Loucy (cell line): Measurements from ENCODE around the gene AP5B1.

Experiments used
- EZH2phosphoT487 ChIP-seq: fragments of 200-600 bp; IDR thresholded peaks from 2 replicates; pipeline ENCODE4 v1.6.1; 2018; ENCODE audit warnings: antibody characterized with exemption, mild to moderate bottlenecking, moderate library complexity, borderline replicate concordance
- TF ChIP-seq, protein P1 (sequence below): fragments of 200-600 bp; sonication (generic); conservative IDR thresholded peaks from 2 replicates; pipeline ENCODE4 v1.5.1; 2014; ENCODE audit warnings: mild to moderate bottlenecking, antibody characterized with exemption, low read length

DNA sequence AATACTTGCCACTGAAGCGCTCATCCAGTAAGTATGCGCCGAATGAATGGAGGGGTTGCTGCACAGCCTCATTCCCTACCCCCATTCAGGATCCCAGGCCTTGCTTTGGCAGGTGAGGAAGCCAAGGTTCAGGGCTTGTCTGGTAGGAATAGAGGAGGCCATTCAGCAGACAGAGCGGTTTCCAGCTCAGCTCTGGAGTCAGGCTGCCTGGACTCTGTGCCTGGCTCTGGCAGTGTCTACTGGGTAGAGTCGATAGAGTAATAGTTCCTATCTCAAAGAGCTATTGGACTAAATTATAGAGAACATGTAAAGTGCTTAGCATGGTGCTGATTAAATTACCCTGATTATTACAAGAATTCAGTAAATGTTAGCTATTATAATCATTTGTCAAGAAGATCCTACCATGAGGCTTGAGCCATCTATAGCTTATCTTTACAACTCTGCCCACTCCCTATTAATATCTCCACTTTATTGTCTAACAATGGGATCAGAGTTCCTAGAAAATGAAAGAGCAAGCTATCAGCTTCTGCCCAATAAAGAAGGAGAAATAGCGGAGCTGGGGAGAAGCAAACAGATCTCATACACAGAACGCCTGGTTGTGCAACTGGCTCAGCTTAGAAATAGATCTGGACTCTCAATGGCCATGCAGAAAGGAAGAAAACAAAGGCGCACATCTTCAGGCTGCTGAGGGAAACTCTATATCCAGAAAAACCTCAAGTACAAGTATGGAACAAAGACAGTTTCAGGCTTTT lies 46.4 kb upstream of the AP5B1 start:
- TF ChIP-seq, protein P1, sequence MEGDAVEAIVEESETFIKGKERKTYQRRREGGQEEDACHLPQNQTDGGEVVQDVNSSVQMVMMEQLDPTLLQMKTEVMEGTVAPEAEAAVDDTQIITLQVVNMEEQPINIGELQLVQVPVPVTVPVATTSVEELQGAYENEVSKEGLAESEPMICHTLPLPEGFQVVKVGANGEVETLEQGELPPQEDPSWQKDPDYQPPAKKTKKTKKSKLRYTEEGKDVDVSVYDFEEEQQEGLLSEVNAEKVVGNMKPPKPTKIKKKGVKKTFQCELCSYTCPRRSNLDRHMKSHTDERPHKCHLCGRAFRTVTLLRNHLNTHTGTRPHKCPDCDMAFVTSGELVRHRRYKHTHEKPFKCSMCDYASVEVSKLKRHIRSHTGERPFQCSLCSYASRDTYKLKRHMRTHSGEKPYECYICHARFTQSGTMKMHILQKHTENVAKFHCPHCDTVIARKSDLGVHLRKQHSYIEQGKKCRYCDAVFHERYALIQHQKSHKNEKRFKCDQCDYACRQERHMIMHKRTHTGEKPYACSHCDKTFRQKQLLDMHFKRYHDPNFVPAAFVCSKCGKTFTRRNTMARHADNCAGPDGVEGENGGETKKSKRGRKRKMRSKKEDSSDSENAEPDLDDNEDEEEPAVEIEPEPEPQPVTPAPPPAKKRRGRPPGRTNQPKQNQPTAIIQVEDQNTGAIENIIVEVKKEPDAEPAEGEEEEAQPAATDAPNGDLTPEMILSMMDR: no peak
- TF ChIP-seq EZH2phosphoT487: no peak
